Activated CD4-positive, CD25-positive, alpha-beta regulatory T cell treated with anti-CD3 and anti-CD28 coated beads, Interleukin-2, amount 50 U/mL, for 72 hours (primary cell): ENCODE results near the gene SYT2.

Source experiments
- DNase-seq: peaks from one replicate; pipeline ENCODE4 v3.0.0; 2021

The SYT2 gene

DNA sequence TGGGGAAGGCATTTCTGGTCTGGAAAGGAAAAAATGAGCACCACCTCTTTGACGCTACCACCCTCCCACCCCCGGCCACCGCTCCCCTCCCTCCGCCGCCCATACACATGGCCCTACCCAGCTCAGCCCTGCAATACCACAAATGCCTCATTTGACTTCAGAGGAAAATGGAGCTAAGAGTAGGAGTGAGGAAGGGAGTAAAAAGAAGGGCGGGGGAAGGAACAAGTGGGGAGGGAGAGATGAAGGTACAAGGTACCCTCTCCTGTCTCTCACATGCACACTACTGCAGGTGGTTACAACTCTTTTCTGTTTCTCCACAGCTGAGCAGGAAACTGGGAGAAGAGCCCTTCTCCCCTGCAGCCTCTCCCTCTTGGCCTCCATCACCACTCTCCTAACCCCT is 7.1 kb downstream of the SYT2 start:
- DNase-seq: no peak

DNA sequence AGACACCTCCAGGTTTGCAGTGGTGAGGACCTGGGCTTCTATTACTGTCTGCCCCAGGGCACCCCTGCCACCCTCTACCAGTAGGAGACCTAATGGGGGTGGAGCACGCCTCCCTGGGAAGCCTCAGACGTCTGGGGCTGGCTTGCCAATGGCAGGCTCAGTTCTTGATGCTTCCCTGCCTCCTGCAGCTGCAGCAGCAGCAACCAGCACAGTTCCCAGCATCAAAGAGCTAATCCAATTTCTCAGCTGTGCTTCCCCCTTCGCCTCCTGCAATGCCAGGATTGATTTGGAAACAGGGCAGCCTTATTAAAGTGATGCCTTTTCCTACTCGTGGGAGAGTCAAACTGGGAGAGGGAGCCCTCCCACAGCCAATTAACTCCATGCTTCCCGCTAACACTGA is 8.2 kb downstream of the SYT2 start:
- no peak for DNase-seq

DNA sequence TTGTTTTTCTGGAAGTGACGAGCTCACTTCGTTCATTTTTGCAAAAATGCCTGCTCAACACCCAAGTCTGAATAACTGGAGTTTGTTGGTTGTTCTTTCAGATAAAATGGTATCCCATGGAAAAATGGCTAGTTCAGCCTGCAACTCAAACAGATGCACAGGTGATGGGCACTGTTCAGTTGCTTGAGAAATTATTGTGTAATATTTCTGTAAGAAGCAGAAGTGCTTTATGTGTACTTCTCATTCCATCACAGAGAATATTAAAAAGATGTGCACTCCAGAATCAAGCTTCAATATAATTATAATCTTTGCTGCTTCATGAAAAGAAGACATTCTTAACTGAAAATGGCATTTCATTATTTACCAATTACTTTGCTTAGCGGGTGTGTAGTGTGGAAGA is 9.1 kb downstream of the SYT2 start:
- no peak for DNase-seq

DNA sequence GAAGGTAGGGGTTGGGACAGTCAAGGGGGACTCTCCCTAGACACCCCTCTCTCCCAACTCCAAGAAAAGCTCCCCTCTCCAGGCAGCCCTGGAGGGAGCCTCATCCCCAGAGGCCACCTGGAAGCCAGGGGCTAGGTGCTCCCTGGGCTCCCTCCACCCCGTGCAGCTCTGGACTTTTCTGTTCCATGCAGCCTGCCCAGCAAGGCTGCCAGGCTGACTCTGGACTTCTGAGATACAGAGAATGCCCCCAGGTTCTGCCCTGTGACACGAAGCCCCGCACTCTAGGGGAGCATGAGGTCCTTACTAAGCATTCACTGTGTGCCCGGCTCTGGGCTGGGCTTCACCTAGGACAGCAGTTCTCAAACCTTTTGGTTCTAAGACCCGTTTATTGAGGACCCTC is 10.2 kb downstream of the SYT2 start:
- DNase-seq: no peak

DNA sequence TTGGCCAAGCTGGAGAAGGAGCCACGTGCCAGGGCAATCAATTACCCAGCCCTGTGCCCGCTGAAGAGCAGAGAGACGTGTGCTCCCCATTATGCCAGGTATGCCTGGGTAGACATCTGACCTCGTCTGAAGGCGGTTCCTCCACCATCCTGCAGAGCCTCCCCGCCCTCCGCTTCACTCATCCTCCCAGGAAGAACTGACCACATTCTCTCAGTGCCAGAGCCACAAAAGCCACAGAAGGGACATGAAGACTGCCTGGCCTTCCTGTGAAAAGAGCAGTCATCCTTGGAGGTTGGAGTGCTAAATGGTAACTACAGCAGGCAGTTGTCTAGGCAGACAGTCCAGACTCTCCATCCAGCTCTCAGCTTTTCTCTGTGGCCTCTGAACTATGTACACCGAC is 12.0 kb downstream of the SYT2 start:
- DNase-seq: no peak

DNA sequence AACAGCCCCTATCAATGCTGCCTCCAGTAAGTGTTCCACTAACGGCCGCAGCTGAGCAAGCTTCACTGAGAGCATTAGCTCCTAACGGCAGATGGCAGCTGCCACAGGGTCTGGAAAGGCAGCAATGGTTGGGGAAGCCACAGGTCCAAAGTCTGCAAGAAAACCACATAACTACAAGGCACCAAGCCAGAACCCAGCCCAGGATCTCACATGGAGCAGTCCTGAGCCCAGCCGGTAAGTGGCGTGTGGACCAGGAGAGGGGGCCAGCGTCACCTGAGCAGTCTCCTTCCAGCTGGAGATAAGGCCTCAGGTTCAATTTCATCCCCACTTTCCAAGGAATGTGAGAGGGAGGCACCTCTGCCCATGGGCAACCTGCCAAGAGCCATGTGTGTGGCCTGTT is 13.2 kb downstream of the SYT2 start:
- DNase-seq: no peak

DNA sequence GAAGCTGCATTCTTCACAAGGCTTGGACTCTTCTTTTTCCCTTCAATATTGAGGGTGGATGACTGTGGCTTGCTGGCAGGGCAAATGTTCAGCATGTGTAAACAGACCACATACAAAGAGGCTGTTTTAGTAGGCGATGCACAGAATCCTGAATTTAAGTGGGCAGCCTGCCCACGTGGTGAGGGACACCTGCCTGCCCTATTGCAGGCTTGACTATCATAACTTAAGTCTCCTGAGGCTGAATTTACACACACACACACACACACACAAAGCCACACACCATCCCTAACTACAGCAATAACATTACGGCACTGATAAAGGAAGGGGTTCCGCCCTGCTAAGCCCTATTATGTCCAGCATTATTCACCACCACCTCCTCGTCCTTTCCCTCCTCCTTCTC is 15.9 kb downstream of the SYT2 start:
- DNase-seq: no peak

DNA sequence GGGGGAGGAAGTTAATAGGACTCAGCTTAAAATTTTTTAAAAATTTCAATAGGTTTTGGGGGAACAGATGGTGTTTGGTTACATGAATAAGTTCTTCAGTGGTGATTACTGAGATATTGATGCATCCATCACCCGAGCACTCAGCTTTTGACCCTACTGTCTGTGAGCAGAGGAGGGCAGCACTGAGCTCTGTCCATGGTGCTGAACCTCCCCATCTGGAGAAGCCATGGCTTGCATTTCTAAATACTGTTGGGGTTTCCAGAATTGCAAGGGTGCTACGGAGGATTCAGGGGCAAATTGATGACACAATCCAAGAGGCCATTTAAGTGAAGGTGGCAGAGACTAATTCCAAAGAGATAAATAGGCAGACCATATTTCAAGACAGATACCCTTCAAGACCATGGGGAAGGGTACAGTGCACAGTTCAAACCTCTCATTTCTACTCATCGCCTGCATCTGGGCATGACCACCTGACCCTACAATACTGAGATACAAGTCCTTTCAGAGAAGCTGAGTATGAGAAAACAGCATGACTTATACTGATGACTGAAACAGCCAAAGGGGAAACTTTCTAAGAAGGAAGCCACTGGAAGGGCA is 17.2 kb downstream of the SYT2 start:
- DNase-seq: peak; percentile 49

DNA sequence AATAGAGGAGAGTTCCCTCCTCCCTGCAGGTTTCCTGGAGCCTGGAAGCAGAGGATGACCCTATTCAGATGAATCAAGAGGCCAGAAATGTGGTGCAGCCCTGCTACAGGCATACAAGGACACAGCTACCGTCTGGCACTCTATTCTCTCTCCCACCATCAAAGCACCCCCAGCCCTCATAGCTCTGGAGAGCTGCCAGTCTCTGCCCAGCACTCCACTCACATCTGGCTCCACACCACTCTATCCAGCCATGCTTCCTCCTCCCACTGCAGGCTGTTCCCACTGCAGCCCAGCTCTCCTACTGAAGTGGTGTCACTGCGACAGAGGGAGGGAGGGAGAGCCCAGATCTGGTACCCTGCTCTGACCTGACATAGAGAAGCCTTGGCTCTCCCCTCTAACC is 18.4 kb downstream of the SYT2 start:
- DNase-seq: no peak

DNA sequence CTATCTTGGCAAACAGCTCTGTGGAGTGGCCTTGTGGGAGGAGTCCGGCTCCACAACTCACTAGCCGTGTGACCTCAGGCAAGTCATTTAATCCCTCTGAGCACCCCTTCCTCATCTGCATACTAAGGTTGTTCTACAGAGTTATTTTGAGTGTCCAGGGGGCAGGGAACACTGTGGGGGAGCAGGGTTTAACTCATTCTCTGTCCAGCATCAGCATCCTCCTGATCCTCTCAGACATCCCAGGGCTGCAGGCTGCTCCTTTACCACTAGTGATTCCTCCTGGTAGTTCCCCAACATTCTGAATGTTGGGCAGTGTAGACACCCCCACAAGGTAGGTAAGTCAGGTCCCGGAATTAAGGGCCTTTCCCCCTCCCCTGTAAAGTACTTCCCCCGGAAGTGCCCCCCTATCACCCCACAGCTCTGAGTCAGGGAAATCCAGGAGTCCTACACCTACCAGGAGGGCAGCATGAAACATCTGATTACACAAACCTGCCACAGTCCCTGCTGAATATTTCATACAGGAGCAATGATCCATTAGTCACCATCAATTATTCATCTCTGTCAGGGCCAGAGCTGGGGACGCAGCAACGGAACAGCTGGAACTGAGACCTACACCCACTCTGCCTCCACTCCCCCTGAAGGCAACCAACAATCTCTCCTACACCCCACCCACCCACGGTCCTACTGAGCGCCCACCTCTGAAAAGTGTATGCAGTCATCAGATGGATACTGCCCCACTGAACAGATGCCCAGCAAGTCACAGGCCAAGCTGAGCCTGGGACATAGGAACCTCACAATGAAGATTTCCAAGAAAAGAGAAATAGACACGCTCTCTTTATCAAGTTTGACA is 20.5 kb downstream of the SYT2 start:
- DNase-seq: no peak

DNA sequence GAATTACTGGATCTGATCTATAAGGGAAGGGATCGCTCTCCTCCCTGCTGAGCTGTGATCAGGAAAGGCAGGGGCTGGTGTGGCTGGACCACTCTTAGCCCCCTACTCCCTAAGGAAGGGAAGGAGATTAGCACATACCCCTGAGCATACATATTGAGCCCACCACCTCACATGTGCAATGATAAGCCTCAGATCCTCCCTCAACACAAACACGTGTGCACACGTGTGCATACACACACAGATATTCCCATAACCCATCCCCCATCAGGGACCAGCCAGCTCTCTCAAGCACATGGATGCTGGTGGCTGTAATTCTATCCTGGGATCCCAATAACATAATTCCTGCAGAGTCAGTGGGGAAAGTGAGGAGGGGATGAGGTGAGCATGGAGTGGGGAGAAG is 21.2 kb downstream of the SYT2 start:
- DNase-seq: no peak

DNA sequence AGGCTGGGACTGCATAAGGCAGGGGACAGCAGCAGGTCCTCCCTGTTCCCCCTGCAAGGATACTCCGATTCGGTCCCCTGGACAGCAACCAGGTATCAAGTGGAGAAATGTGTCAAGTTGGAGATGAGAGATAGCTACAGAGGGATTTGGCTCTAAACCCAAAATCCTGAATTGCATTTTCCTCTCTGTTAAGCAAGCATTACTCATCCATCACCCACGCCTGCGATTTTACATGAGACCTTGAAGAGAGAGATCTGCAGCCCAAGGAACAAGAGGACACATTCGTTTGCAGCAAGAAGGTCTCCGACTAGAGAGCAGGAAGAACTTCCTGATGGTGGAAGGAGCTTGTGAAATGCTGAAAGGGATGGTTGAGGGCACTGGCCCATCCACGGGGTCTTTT is 21.9 kb downstream of the SYT2 start:
- DNase-seq: no peak

DNA sequence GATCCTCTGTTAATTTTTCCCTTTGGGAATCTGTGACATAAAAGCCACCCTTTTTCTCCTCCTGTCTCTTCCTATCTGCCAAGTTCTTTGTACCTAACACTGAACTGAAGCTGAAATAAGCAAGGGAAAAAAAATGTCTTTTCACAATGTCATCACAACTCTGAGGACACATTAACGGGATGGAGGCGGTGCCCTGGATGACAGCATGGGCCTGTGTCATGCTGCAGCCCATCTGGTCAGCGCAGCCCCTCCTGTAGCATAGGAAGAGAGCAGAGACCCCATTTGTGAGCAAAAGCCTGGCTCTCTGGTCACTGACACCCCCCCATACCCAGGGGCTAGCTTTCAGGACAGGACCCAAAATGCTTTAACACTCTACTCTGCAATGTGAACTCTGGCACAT is 22.5 kb downstream of the SYT2 start:
- DNase-seq: no peak

DNA sequence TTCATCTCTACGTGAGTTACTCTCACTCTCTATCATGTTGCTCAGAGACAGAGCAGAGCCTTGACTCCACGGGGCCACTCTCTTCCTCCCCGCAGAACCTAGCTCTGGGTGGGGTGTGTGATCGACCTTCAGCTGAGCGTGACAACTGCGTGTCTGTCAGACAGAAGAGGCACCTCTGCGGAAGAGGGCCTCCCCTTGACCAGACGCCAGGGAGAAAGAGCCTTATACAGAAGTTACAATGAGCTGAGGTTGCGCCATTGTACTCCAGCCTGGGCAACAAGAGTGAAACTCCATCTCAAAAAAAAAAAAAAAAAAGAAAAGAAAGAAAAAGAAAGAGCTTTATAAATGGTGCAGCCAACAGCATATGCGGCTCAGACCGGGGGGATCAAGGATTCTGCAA is 22.9 kb downstream of the SYT2 start:
- no peak for DNase-seq

DNA sequence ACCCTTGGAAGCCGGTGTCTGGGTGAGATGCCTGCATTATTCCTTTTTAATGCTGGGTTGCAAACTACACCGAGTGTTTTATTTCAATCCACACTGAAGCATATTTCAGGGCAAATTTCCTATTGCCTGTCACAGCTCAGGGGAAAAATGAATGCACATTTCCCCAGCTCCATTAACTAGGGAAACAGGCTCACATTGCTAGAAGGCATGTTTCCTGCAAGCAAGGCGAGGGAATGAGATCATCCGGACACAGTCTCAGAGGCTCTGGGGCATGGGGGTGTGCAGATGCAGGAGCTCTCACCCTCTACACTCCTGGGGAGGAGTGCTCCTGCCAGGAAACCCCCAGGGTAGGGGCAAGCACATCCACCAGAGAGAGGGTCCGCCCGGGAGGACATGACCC is 24.6 kb downstream of the SYT2 start:
- no peak for DNase-seq

DNA sequence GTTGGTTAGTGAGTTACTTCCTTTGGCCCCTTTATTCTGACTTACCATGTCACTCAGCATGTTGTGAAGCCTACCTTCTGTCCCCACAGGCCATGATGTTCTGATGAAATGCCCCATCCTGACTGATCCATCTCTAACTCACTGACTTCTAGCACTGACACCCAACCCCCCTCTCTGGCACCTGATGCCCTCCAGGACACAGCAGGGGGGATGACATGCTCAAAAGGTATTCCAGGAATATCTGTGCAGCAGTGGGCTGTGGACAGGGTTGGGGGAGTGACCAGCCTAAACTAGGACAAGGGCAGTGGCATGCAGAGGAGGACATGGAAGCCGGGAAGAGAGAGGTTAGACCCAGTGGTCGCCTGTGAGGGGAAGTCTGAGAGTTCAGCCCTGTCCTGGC is 25.5 kb downstream of the SYT2 start:
- DNase-seq: no peak

DNA sequence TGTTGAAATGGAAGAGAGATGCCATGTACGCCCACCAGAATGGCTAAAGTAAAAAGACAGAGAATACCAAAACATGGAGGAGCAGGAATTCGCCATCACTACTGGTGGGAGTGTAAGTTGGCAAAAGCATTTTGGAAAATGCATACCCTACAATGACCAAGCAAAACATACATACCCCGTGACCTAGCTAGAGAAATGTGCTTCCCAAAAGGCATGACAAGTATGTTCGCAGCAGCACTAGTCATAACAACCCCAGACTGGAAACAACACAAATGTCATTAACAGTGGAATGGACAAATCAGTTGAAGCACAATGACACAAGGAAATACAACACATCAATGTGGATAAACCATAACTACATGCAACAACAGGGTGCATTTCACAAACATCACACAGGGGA is 27.2 kb downstream of the SYT2 start:
- no peak for DNase-seq

DNA sequence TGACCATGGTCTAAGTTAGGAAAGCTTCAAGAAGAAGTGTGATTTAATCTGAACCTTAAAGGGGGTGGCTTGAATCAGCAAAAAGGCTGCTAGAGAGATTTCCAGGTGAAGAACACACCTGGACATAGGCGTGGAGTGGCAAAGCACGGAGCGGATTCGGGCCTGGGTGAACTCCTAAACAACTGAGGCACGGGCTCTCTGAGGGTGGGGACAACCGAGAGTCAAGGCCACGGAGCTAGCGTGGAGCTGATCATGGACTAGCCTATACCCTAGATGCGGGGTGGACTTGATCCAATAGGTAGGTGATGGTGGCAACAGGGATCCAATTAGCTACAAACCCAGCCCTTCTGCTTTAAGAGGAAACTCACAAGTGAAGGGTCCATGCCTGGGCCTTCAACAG is 27.8 kb downstream of the SYT2 start:
- DNase-seq: no peak

DNA sequence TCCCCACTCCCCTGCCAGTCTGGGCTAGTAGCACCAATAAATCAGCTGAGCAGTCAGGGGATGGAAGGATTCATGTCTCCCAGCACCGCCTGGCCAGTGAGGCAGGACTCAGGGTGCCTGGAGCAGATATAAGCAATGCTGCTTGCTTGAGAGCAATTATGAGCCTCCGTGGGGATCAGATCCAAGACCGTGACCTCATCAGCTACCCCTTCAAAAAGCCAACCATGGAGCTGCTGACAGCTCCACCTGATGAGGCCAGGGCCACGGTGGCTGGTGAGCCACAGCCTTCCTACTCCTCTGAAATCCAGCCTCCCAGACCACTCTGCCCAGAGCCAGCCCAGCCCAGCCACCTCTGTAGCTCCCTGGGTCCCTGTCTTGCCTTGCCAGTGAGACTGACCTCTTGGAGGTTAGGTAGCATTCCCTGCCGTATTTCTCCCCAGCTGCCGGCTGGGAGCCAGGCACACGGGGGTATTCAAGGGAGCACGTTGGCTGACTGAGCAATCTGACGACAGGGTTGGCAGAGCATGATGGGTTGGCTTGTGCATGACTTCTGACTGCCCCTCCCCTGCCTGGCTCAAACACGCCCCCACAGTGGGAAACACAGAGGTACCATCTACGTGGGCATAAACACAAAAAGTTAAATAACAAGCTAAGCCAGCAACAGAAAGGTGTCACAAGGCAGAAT is 28.4 kb downstream of the SYT2 start:
- DNase-seq: no peak

DNA sequence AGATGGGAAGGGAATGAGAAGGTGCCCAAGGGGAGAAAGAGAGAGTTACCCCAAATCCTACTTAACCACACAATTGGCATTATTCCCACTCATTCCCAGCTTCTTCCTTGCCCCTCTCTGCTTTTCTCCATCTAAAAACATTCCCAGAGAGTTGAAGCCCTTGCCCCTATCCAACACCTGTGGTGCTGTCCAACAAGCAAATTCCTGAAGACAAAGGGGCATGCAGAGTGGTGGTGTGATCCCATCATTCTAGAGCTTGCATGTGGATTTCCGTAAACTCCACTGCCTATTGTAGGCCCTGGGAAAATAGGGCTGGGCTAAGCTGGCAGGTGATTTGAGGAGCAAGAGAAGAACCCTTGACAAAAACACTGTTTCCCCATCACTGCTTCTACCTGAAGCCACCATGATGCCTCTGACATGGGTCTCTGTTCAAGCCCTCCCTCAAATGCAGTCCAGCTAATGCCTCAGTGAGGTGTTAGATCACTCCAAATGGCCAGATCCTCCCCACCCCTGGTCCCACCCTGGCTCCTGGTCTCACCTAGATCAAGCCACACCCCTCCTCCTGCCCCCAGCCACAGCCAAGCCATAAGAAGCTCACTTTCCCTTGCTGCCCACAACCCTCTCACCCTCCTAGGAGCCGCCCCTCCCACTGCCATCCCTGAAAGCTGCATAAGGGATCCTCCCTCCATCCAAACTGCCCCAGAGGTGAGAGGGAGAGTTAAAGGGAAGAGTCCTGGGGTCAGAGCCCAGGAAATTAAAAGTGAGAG is 29.5 kb downstream of the SYT2 start:
- DNase-seq: no peak

DNA sequence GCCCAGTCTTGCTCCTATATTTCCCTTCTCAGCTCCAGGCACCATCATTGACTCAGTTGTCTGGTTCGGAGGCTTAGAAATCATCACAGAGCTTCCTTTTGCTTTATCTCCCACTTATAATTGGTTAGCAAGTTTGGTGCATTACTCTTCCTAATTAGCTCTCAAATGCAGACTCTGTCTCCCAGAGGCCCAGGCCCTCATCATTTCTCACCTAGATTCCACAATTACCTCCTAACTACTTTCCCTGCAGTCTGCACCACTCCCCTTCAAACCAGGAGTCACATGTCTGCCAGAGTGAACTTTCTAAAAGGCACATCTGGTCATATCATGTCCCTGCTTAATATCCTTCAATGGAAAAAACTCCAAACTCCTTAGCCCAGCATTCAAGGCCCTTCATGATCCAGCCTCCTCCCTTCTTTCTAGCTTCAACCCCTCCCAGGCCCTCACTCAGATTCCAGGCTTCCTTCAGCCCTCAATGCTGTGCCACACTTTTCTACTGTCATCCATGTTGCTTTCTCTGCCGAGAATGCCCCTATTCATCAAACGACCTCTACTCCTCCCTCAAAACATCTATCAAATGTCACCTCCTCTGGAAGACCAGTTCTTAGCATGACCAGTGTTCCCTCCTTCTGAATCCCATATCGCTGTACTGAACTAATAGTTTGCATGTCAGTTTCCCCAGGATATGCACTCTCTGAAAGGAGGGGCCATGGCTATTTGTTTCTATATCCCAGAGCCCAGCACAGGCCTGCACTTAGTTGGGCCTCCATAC is 30.7 kb downstream of the SYT2 start:
- DNase-seq: no peak

DNA sequence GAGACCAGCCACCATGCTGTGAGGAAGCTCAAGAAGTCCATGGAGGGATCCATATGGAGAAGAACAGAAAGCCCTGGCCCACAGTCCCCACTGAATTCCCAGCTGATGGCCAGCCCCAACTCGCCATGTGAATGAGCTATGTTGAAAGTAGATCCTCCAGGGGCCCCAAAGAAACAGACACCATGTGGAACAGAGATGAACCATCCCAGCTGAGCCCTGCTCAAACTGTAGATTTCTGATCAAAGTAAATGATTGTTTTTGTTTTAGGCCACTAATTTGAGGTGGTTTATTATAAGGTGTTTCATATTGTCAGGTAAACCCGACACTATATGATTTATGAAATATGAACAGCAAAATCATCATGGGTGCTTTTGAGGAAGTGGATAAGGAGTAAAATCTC is 32.8 kb downstream of the SYT2 start:
- no peak for DNase-seq

DNA sequence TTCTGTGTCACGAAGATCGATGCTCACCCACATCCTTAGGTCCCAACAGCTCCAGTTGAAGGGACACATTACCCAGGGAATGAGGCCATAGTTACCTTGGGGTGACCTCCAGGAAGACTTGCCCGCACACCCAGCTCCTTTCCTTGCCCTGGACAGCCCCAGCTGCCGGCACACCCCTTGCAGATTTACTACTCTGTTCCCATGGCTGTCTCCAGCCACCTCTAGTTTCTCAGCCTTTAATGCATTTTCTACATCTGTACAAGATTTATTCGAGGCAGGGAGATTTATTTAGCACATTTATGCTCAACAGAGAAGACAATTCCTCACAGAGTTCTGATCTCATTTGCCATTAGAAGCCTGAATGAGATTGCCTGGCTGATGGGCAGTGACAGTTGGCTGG is 36.7 kb downstream of the SYT2 start:
- DNase-seq: no peak
